K562 (cell line): Measurements from ENCODE around the gene AIFM3. TPM values are rescaled to one million over a fixed set of nuclear protein-coding genes. Genes with fewer than 3 reads are reported as not detected.

ENCODE experiments used
- ATAC-seq: fragments of 200-7000 bp; cut with Tn5 transposase; 3 replicates; pipeline ENCODE4 v1.9.1; 2020; ENCODE audit warnings: moderate library complexity
- BruUV-seq: library from RNA; stranded (reverse); fragments of 400-500 nt; replicated peaks from 2 replicates; lab custom pipeline; 2021; lab: Mats Ljungman, UMichigan
- CTCF ChIA-PET: fragments of 300-600 bp; formaldehyde crosslinking; extraction: SDS; loops from one replicate; lab custom pipeline; 2021; ENCODE audit warnings: low intra/inter-chr PET ratio; lab: Yijun Ruan, JAX
- POLR2A ChIA-PET: fragments of 300-600, 350-650 bp; sonication (Branson Sonifier 250); formaldehyde crosslinking; extraction: SDS; loops from one replicate; lab custom pipeline; 2021; ENCODE audit warnings: antibody characterized with exemption, inconsistent platforms; lab: Yijun Ruan, JAX
- DNase-seq, 4 experiments: peaks; one replicate each; pipeline versions ENCODE4 v3.0.0 to v3.0.0-alpha.2; 2011 to 2018; ENCODE audit warnings: low spot score in 3 of 4, mixed read lengths in 3 of 4; ENCODE audit errors: extremely low read depth in 1 of 4
- FAIRE-seq: peaks from 2 replicates; lab custom pipeline; 2011; peaks lifted over from hg19 to GRCh38; lab: Jason Lieb, UNC
- H2AFZ ChIP-seq: 2 replicates; pipeline ENCODE4 v1.6.0; 2011; ENCODE audit warnings: low read depth, low read length, control low read depth, inconsistent platforms
- H3K27ac ChIP-seq: fragments of 200-600 bp; 3 replicates; pipeline ENCODE4 v1.8.0; 2011; ENCODE audit warnings: low read depth, mild to moderate bottlenecking, control low read depth, inconsistent platforms, low read length, moderate library complexity, mixed read lengths; ENCODE audit errors: extremely low read depth
- H3K27me3 ChIP-seq, 2 experiments: fragments of 300-600 bp in 1 of 2; 2 replicates in 1 of 2; 3 replicates in 1 of 2; pipeline versions ENCODE4 v1.6.0 to v1.8.0; 2011; ENCODE audit warnings: inconsistent platforms in 2 of 2, low read length in 2 of 2, mild to moderate bottlenecking in 1 of 2, mixed read lengths in 1 of 2, moderate library complexity in 1 of 2; ENCODE audit not compliant: control insufficient read depth in 2 of 2, insufficient read depth in 2 of 2
- H3K36me3 ChIP-seq: fragments of 300-600 bp; 3 replicates; pipeline ENCODE4 v1.8.0; 2011; ENCODE audit warnings: mild to moderate bottlenecking, low read length, inconsistent platforms; ENCODE audit not compliant: control insufficient read depth, insufficient read depth
- H3K4me1 ChIP-seq, 2 experiments: fragments of 200-600 bp in 1 of 2; replicated peaks in 1 of 2; 2 replicates in 1 of 2; 3 replicates in 1 of 2; pipeline versions ENCODE4 v1.5.1 to v1.8.0; 2011; ENCODE audit warnings: inconsistent platforms in 2 of 2, low read length in 2 of 2, mild to moderate bottlenecking in 1 of 2, mixed read lengths in 1 of 2, moderate library complexity in 1 of 2; ENCODE audit not compliant: control insufficient read depth in 2 of 2, insufficient read depth in 2 of 2
- H3K4me2 ChIP-seq: 2 replicates; pipeline ENCODE4 v1.6.1; 2011; ENCODE audit warnings: low read length, control low read depth, inconsistent platforms, mixed read lengths; ENCODE audit not compliant: insufficient read depth
- H3K4me3 ChIP-seq: fragments of 200-600 bp; sonication (generic), shearing (Covaris generic); 2 replicates; pipeline ENCODE4 v1.5.1; 2016; ENCODE audit warnings: control low read depth, inconsistent platforms
- H3K79me2 ChIP-seq: fragments of 200-600 bp; 3 replicates; pipeline ENCODE4 v1.8.0; 2011; ENCODE audit warnings: low read length, inconsistent platforms; ENCODE audit not compliant: control insufficient read depth, insufficient read depth
- H3K9ac ChIP-seq, 2 experiments: 2 replicates each; pipeline versions ENCODE4 v1.6.0 to v1.6.1; 2011; ENCODE audit warnings: low read depth in 2 of 2, low read length in 2 of 2, control low read depth in 1 of 2, inconsistent platforms in 1 of 2, mild to moderate bottlenecking in 1 of 2, mixed read lengths in 1 of 2; ENCODE audit not compliant: insufficient read depth in 1 of 2
- H3K9me1 ChIP-seq: one replicate; pipeline ENCODE4 v1.6.0; 2011; ENCODE audit warnings: inconsistent platforms, mild to moderate bottlenecking, low read length, moderate library complexity; ENCODE audit not compliant: control insufficient read depth, insufficient read depth
- H3K9me3 ChIP-seq: replicated peaks from 2 replicates; pipeline ENCODE4 v1.5.1; 2011; ENCODE audit warnings: low read depth, low read length, inconsistent platforms; ENCODE audit not compliant: control insufficient read depth, insufficient read depth
- H4K20me1 ChIP-seq: replicated peaks from 2 replicates; pipeline ENCODE4 v1.6.1; 2011; ENCODE audit warnings: low read length, inconsistent platforms, mixed read lengths; ENCODE audit not compliant: control insufficient read depth, insufficient read depth
- ARNT ChIP-seq, 2 experiments: fragments of 450-650 bp; IDR thresholded peaks; 2 replicates each; pipeline ENCODE4 v1.6.1; 2016; ENCODE audit warnings: mild to moderate bottlenecking in 1 of 2
- CHD7 ChIP-seq: fragments of 200-600 bp; sonication (generic); IDR thresholded peaks from one replicate; pipeline ENCODE4 v1.6.1; 2012; ENCODE audit warnings: mild to moderate bottlenecking, low read depth, low read length, inconsistent platforms
- EZH2 ChIP-seq: IDR thresholded peaks from 2 replicates; pipeline ENCODE4 v1.6.1; 2012; ENCODE audit warnings: low read depth, mild to moderate bottlenecking, inconsistent platforms, low read length, borderline replicate concordance
- GABPB2 ChIP-seq: fragments of 250-450 bp; sonication (Bioruptor Pico); conservative IDR thresholded peaks from 2 replicates; pipeline ENCODE4 v1.5.1; 2021; ENCODE audit warnings: mild to moderate bottlenecking
- HCFC1 ChIP-seq: IDR thresholded peaks from 2 replicates; pipeline ENCODE4 v1.6.1; 2012; ENCODE audit warnings: low read depth, low read length, improper control_type of control experiment
- MCM7 ChIP-seq, 2 experiments: fragments of 450-650 bp; IDR thresholded peaks; 2 replicates each; pipeline ENCODE4 v1.6.1; 2016 to 2018
- MEIS2 ChIP-seq: fragments of 450-650 bp; IDR thresholded peaks from 2 replicates; pipeline ENCODE4 v1.6.1; 2014; ENCODE audit warnings: mild to moderate bottlenecking; ENCODE audit not compliant: partially characterized antibody
- RBBP5 ChIP-seq: fragments of 200-600 bp; sonication (generic); IDR thresholded peaks from 2 replicates; pipeline ENCODE4 v1.6.1; 2012; ENCODE audit warnings: borderline replicate concordance, mild to moderate bottlenecking, low read length, control low read depth, inconsistent platforms; ENCODE audit not compliant: insufficient read depth, poor library complexity, severe bottlenecking
- SNIP1 ChIP-seq: fragments of 450-650 bp; IDR thresholded peaks from 2 replicates; pipeline ENCODE4 v1.7.1; 2017; ENCODE audit warnings: low read depth, mild to moderate bottlenecking
- WGBS: fragments of 100-300 bp; shearing (Covaris generic); methylation state at CpG from one replicate; pipeline ENCODE4 v1.1.6; 2016; ENCODE audit warnings: low coverage, mixed read lengths; ENCODE audit not compliant: insufficient coverage; ENCODE audit errors: missing lambda C conversion rate; 5-methylcytosine and 5-hydroxymethylcytosine counted together
- in situ Hi-C: fragments of 300-500 bp; cut with MboI; formaldehyde crosslinking; loops from 4 replicates; pipeline ENCODE4 v1.15.0; 2018; ENCODE audit warnings: inconsistent platforms, mixed read lengths
- intact Hi-C: fragments of 100-400 bp; cut with micrococcal nuclease; formaldehyde crosslinking; loops from 2 replicates; pipeline ENCODE4 v1.14.2; 2022
- polyA plus RNA-seq, 8 experiments: library from polyadenylated mRNA; depleted of rRNA in 4 of 8; stranded (reverse) in 5 of 8; unstranded in 3 of 8; fragments of >200 nt; fragmentation: Nextera tagmentation in 2 of 8; fragmentation: Illumina TruSeq in 1 of 8; extraction: Ambion mirVana in 2 of 8; extraction: Trizol in 1 of 8; gene quantifications; 2 replicates each; pipeline versions ENCODE4 v1.2.1 to v1.2.3, GENCODE V29; 2011 to 2014; ENCODE audit warnings: inconsistent platforms in 1 of 8, missing spikeins in 1 of 8
- total RNA-seq, 7 experiments: library from RNA; depleted of rRNA in 6 of 7; stranded (reverse); fragments of >200 nt in 6 of 7; fragmentation: Illumina TruSeq in 2 of 7; extraction: Trizol in 2 of 7; gene quantifications; 2 replicates each; pipeline versions ENCODE4 v1.2.1 to v1.2.3, GENCODE V29; 2011 to 2021; ENCODE audit warnings: low replicate concordance in 1 of 7

AIFM3 gene
- total and polyA plus RNA-seq, 9 of the 15 experiments (the other 6 are each of a cell fraction or from before 2014, with no cell fraction given): 0.03 to 0.20 (median 0.07) TPM; not detected in 1

DNA sequence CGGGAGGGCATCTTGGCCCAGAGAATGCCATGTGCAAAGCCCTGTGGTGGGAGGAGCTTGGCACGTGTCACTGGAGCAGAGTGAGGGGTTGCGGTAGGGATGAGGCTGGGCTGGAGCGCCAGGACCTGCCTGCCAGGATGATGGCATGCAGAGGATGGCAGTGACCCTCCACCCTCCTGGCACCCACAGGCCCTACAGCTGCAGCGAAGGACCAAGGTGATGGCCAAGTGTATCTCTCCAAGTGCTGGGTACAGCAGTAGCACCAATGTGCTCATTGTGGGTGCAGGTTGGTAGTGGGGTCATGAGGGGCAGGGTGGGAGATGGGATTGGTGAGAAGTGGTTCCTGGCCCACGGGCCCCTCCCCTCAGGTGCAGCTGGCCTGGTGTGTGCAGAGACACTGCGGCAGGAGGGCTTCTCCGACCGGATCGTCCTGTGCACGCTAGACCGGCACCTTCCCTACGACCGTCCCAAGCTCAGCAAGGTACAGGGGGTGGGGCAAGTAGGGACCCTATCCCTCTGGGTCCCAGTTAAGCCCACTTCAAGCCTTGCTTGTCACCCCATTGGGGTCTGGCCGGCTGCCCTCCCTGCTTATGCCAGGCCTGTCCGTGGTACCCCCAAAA lies 7.4 kb downstream of the AIFM3 start:
- ChIA-PET CTCF (no interaction called here), POLR2A (interaction anchor here (0.7 to 64.4 kb wide), 9 partner anchors 6 to 632 kb away, joined by 3 to 1556 read pairs (median 4); partner anchors contain the start of genes CRKL, LZTR1 and THAP7)
- Histone ChIP-seq H3K4me3 (no peak overlapping the region), H3K79me2 (no peaks in the 10 kb centered on the region), H3K9me1 (no peaks in the 10 kb centered on the region), H3K9ac (peak overlapping the region in 1 of 2 experiments; percentile 38; a peak in 2 of 4 replicates), H3K9me3 (peaks cover 11% of the 10 kb centered on the region), H3K27ac (no peak overlapping the region), H3K4me1 (peaks cover 0 to 35% of the 10 kb centered on the region in 2 experiments; a peak in 3 of 5 replicates), H3K4me2 (no peak overlapping the region), H3K36me3 (no peaks in the 10 kb centered on the region), H3K27me3 (peaks cover 37 to 63% of the 10 kb centered on the region in 2 experiments; a peak in 4 of 5 replicates), H2AFZ (no peak overlapping the region), H4K20me1 (peaks cover 10% of the 10 kb centered on the region)
- BruUV-seq: no TSS peak
- 14% methylated on average over 16 of the region's 16 CpGs for WGBS
- intact Hi-C loops (no loop called here), in situ Hi-C loops (loop anchor here (25.0 kb wide), 1 partner anchor 163 kb away; no protein-coding TSS in a partner anchor)
- no peak for DNase-seq
- no peak for ATAC-seq
- no peak for FAIRE-seq
- no peak for TF ChIP-seq CHD7
- no peak for TF ChIP-seq SNIP1
- TF ChIP-seq ARNT (IDR thresholded peaks at IDR 0.05): no peak
- TF ChIP-seq RBBP5: peak; percentile 43
- peak; percentile 87; the same call in 1 of the 2 replicates for TF ChIP-seq EZH2
- TF ChIP-seq MCM7 (IDR thresholded peaks at IDR 0.05): peak; percentile 39 to 86; a peak in 1 of 4 replicates
- TF ChIP-seq MEIS2: no peak
- TF ChIP-seq HCFC1: no peak
- TF ChIP-seq GABPB2 (CRISPR knock-in tag): 0 out of 2 replicates have a peak, but pooled peaks have one; percentile 65
